Measurements from ENCODE around the gene C5orf15. TPM values are rescaled to one million over a fixed set of nuclear protein-coding genes. Genes with fewer than 3 reads are reported as not detected.

C5orf15 gene
- 62.1 TPM for total RNA-seq

DNA sequence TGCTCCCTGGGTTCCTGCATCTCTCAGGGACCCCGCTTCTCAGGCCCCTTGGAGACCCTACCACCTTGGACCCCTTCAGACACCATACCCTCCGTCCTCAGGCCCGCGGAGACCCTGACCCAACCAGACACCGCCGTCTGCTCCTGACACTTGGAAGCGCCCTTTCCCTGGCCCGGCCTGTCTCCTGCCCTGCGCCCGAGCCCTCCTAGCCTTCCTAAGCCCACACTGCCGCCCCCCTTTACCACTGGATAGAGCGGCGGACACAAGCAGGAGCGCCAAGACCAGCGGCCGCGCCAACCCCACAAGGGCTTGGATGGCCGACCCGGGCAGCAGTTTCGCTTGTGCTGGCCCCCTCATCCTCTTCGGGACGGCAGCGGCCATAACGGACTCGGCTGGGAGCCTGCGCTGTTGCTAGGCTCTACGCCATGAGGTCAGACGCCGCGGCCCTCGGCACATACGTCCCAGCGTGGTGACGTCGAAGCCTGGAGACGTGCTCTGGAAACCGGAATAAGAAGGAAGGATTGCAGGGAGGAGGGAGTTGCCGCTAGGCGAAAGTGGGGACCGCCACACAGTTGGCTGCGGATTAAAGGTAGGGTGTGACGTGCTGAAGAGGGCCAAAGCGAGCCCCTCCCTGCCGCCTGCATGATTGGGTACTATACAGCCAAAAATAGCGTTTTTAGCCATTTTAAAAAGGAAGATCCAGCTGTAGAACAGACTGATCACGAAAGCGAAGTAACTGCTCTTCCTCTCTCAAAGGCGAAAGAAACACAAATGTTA lies at the start of gene C5orf15:
TSS of gene C5orf15 (minus strand) at position 422 of the 777 bp plus-strand sequence. CDS start at position 381, 41 bp downstream.

DNA sequence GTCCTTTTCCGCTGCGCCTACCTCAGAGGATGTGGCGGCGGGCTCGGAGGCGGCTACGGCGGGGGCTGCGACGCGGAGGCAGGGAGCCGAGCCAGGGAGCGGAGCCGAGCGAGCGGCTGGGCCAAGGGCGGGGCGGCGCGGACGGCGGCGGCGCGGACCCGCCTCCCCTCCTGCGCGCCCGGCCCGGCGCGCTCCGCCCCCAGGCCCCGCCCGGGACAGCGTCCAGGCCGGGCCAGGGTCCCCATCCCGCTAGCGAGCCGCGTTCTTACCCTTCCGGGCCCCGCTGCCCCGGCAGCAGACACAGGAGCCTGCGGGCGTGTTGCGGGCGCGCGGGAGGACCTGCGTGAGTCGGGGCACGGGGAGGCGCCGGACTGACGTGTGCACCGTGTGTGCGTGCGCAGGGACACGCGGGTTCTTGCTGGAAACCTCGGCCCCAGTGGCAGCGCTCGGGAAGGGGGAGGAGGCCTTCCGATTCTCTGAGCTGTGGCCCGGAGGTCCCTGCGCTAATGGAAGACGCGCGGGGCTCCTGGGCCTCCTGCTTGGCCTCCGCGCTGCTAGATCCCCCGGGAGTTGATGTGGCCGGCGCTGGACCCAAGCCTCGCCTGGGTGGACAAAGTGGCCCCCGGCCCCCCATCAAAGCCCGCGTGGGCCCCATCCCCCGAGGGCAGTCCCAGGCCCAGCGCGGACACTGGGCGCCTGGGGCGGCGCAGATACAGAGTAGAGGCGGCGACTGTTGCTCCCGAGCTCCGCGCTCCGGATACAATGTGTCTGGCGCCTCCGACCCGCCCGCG lies 36.4 kb upstream of the C5orf15 start, which contains the start of gene VDAC1:
TSS of gene VDAC1 (minus strand) at position 350 of the 791 bp plus-strand sequence. CDS start 11,963 bp downstream, outside the sequence.

Other genes with a start within 250 kb of the C5orf15 start
- 238 TPM for gene VDAC1, start 36.4 kb upstream of the C5orf15 start, total RNA-seq
- 0.92 TPM for gene TCF7, start 146.1 kb upstream of the C5orf15 start, total RNA-seq
- 266 TPM for gene SKP1, start 208.3 kb upstream of the C5orf15 start, total RNA-seq

Data from diencephalon (tissue), 1 donor.